Stimulated activated CD4-positive, alpha-beta T cell treated with anti-CD3 and anti-CD28 coated beads, Interleukin-2, amount 100 ng/mL, for 48 hours (primary cell): ENCODE results near the gene WDR59.
"Not testable (repeated sequence)": the region's sequence is repeated elsewhere in the genome, so short reads cannot be mapped to it uniquely, and the experiment has no call there.

Experiments used
- DNase-seq, 2 donors: peaks; one replicate each; pipeline ENCODE4 v3.0.0-alpha.2; 2020

The WDR59 gene

DNA sequence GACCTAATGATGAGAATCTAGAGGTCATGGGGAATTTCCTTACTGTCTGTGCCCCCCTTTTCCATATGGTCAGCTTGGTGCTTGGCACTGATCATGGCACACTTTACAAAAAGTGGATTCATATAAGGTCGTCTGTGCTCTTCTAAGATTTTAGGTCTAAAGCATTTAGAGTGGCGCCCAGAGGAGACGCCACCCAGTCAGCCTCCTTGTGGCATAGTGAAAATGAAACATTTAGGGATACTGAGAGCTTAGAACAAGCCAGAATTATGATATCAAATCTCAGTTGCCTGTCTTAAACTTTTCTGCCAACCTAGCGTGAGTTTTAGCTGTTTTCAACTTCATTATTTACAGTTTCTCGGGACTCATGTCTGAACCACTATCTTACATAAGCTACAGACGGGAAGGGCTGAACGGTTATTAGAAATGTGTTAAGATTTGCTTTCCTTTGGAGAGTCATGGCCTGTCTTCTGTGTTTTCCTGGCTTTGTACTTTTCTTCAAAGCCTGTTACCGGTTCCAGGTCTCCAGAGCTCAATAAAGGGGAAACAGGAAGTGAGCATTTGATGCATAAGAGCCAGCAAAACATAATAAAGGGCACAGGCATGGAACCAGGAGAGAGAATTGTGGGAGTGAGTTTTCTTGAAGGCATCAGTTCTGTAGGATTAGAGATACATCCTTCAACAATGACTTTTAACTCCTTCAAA, 27.6 kb upstream of the WDR59 start:
- DNase-seq: no peak

DNA sequence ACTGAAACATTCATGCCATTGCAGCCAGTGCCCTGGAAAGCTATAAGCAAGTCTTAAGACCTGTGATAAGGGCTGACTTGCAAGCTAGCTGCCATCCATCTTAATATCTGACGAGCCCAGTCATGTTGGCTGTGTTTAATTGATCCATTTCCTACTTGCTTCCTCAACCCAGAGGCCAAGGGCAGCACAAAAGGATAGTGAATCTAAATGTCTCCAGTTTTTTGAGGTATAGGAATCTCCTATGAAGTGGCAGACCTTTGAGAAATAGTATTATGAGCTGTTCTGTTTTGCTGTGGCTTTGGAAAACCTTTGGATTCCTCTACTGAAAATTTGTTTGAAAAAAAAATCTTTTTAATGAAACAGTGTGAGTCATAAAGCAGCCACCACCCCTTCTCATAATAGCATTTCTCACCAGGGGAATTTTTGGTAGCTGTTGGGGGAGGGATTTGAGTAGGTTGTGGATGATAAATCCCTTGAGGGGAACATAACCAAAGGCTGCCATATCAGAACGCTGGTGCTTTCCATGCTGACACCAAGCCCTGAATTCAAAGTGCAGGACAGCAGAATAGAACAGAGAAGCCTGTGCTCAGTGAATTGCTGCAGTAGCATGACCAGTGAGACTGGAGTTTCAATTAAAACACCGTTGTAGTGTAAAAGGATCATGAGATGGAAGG, 26.8 kb upstream of the WDR59 start:
- peak; percentile 37 to 47 for DNase-seq

DNA sequence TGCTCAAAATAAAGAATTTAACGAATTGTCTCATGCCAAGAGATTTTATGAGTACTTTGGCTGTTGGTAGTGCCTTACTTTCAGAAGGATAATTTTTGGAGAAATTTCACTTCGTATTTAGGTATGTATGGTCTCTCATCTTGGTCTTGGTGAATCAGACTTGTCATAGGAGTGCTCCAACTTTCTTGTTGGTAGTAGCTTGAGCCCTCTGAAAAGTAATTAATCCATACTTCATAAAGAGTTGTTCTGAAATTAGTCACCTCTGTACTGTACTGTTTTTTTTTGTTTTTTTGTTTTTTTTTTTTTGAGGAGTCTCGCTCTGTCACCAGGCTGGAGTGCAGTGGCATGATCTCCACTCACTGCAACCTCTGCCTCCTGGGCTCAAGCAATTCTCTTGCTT, 25.5 kb upstream of the WDR59 start:
- no peak for DNase-seq

DNA sequence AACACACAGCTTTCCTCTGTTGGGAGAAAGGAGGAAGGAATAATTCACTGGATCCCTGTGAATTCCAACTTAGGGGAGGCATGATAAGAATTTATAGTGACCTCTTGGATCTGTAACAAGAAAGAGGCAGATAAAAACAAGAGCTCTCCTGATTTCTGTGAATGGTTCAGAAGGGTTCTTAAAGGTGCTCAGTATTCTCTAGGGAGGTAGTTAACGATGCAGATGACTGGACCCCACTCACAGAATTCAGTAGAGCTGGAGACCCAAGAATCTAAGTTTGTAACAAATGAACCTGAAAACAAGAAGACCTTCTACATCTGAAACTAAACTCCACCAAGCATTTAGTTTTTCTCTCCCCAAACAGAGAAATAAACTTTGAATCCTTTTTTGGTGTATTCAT, 22.5 kb upstream of the WDR59 start:
- DNase-seq: no peak

DNA sequence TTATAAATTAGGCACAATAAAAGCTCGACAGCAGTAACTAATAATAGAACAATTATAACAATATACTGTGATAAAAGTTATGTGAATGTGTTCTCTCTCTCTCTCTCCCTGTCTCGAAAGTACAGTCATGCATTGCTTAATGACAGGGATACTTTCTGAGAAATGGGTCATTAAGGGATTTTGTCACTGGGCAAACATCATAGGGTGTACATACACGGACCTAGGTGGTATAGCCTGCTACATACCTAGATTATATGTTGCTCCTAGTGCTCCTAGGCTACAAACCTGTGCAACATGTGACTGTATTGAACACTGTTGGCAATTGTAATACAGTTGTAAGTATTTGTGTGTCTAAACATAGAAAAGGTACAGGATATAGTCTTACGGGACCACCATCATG, 20.8 kb upstream of the WDR59 start:
- DNase-seq: no peak

DNA sequence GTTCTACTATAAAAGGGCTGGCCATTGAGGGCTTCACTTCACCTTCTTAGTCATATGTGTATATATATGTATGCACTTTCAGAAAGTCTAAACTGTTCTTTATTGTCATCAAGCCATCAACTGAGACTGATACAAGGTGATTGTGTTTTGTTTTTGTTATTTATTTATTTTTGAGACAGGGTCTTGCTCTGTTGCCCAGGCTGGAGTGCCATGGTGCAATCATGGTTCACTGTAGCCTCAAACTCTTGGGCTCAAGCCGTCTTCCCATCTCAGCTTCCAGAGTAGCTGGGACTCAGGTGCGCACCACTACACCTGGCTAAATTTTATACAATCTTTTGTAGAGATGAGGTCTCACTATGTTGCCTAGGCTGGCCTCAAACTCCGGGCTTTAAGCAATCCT, 19.5 kb upstream of the WDR59 start:
- no peak for DNase-seq

DNA sequence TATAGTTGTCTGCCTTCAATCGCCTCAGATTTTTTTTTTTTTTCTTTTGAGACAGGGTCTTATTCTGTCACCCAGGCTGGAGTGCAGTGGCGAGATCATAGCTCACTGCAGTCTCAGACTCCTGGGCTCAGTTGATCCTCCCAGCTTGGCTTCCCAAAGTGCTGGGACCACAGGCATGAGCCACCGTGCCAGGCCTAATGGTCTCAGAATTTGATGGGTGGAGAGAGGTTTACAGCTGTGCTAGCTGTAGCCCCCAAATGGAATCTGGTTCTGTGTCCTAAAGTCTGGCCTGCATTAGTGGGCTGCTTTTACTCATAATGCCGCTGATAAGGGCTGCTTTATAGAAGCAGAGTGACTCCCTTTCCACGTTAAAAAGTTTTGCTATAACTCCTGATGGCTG, 19.0 kb upstream of the WDR59 start:
- no peak for DNase-seq

DNA sequence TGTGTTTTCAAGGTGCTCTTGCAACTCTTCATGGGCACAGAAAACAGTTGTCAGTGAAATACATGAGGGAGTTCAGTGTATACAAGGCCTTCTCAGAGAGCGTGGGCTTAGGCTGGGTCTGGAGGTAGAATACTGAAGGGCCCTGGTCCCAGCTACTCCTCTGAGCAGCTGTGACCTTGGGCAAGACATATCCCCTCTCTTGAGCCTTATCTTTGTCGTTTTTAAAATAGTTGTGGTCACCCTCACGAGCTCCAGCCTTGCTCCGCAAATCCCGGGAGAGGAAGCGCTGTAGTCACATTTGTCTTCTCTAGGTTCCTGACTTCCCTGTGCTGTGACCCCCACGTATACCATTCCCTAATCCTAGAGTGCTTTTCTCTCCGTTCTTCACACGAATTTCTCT, 17.6 kb upstream of the WDR59 start:
- DNase-seq: no peak

DNA sequence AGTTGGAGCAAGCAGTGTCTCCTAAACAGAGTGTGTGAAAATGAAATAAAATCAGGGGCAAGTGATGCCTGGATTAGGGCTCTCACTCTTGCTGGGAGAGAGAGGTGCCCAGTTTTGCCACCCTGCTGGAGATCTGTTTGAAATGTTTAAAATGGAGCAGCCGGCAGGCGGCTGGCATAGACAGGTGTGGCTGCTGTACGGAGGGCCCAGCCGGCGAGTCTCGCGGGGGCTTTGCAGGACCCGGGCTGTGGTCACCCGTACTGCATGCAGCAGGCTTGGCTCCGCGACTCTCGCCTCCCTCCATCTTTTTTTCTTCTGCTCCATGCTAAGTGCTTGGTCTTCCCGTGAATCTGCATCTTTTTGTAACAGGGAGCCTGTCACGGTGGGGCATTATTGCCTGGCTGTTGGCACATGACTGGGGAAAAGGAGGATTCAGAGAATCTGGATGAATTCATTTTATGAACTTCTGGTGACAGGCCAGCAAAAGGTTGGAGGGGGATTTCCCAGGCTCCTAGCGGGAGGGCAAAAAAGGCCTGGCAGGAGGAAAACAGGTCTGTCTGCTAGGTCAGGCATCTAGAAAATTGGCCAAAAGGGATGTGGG, 15.7 kb upstream of the WDR59 start:
- no peak for DNase-seq

DNA sequence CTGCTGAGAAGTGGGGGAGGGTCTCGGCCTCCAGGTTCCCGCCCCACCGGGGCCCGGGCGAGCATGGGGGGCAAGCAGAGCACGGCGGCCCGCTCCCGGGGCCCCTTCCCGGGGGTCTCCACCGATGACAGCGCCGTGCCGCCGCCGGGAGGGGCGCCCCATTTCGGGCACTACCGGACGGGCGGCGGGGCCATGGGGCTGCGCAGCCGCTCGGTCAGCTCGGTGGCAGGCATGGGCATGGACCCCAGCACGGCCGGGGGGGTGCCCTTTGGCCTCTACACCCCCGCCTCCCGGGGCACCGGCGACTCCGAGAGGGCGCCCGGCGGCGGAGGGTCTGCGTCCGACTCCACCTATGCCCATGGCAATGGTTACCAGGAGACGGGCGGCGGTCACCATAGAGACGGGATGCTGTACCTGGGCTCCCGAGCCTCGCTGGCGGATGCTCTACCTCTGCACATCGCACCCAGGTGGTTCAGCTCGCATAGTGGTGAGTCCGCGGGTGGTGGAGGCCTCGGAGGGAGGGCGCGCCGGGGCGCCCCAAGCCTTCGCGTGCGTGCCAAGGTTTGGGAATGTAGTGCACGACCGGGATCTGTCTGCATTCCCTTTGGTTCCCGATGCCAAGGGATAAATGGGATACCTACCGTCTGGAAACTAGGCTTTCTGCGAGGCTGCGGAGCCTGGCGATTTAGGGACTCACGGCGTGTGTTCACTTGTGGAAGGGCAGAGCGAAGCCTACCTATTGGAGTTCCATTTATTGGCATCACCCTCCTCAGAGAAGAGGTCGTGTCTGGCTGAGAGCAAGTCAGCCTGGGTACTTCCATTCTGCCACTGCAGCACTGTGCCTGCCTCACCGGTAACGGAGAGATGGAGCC, 14.9 kb upstream of the WDR59 start:
- peak in 1 of 2 donors; percentile 46 for DNase-seq

DNA sequence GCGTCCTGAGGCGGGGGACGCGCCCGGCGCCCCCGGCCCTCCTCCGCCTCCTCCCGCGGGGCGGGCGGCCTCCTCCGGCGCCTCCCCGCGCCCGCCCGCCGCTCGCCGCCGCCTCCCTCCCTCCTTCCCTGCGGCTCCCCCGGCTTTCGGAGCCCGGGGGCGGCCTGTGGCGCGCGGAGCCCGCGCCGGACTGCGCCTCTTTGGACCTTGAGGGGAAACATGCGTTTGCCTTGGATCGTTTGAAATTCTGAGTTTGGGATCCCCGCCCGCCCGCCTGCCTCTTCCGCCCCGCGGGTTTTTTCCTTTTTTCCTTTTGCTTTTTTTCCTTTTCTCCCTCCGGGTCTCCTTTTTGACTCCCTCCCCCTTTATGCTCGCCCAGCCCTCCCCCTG, 14.3 kb upstream of the WDR59 start:
- DNase-seq: no peak

DNA sequence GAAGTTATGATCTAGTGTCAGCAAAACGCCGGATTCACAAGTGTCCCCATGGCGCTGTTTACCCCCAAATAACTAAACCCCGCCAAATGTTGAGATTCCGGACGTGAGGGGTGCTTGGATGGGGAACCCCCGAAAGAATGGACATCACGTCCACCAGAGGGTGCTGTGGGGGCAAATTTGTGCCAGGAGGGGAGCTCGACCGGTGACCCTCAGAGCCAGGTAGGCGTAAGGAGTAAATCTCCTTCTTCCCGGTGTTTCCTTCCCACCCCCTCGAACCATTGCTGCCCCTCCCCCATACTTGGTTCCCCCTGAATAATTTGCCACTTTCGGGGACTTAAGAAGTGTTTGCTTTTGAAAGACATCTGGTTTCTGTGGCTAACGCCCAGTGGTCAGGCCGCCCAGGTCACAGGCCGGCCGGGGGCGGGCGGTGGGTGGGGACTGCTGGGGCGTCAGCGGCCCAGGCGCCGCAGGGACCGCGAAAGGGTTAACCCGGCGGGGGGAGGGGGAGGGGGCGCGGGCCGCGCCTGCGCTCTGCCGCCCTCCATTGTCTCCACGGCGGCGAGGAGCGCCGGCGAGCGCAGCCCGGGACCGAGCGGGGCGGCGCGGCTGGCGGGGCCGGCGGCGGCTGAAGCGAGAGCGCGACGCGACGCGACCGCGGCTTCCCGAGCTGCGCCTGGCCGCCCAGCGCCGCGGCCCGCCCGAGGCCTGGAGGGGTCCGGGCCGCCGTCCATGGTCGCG, 13.7 kb upstream of the WDR59 start, which contains the start of gene ZNRF1:
Gene ZNRF1 (plus strand): TSS at position 544 of the 738 bp plus-strand sequence. CDS start 648 bp downstream, outside the sequence.
- peak; percentile 83 to 84 for DNase-seq

DNA sequence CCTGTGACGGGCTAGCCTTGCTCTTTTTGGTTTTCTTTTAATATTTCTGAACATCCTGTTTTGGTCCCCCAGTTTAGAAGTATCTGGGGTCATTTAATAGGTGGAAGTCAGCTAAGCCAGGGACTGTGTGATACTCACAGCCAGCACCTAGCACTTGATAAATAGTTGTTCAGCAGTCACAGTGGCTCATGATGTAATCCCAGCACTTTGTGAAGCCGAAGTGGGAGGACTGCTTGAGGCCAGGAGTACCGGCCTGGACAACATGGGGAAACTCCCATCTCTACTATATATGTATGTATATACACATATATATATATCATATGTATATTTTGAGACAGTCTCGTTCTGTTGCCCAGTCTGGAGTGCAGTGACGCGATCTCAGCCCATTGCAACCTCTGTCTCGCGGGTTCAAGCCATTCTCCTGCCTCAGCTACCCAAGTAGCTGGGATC, 12.1 kb upstream of the WDR59 start:
- no peak for DNase-seq

DNA sequence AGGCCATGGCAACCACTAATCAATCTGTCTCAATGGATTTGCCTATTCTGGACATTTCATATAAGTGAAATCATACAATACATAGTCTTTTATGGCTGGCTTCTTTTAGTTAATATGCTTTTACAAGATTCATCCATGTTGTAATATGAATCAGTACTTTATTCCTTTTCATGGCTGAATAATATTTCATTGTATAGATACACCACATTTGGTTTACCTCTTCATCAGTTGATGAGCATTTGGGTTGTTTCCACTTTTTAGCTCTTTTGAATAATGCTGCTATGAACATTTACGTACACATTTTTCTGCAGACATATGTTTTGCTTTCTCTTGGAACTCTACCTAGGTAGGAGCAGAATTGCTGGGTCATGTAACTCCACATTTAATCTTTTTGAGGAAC, 11.1 kb upstream of the WDR59 start:
- no peak for DNase-seq

DNA sequence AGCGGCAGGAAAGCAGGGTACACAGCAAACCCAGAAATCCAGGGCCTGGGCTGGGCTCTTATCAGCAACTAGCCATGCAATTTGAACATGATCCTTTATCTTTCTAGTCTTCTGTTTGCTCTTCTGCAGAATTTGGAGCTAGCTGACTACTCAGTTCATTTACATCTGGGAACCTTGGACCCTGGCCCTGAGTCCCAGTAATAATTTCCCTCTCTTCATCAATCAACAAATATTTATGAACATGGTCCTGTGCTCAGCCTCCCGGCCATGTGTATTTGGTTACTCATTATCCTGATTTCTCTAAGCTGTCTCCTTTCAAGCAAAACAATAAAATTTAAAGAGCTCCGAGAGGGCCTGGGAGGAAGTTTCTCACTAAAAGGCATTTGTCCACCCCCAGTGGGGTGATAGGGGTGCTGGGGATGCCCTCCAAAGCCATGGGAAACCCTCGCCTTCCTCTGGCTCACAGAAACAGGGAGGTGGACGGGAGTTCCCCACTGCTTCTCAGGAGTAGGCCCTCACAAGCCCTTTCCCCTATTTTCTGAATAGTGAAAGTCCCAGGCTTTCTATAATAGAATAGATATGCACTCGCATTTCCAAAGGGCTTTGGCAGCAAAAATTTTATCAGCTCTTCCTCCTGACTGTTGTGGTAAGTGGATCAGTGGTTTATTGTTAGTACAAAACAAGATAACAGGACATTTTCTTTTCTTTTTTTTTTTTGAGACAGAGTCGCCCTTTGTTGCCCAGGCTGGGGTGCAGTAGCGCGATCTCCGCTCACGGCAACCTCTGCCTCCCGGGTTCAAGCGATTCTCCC, 6.9 kb upstream of the WDR59 start:
- no peak for DNase-seq

DNA sequence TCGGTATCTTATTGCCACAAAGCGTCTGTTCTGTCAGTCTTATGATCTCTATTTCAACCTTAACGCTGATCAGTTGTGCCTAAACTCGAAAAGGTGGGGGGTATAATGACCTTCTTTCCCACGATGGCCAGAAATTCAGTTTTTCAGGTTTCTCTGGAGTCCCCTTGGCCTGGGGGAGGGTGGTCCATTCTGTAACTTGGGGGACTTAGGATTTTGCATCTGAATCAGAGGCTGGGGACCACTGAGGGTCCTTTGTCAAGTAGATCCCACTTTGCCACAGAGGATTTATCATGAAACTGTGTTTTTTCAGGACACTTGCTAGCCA, 6.3 kb upstream of the WDR59 start:
- no peak for DNase-seq

DNA sequence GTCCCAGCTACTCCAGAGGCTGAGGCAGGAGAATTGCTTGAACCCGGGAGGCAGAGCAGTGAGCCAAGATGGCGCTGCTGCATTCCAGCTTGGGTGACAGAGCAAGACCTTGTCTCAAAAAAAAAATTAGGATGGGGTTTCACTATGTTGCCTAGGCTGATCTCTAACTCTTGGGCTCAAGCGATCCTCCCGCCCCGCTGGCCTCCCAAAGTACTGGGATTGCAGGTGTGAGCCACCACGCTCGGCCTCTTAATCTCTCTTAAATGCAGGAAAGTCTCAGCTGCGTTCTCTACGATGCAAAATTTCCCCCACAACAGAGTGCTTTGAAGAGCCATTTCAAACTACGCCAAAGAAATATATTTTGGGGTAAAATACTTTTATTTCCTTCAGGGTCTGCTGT, 5.9 kb upstream of the WDR59 start:
- no peak for DNase-seq

DNA sequence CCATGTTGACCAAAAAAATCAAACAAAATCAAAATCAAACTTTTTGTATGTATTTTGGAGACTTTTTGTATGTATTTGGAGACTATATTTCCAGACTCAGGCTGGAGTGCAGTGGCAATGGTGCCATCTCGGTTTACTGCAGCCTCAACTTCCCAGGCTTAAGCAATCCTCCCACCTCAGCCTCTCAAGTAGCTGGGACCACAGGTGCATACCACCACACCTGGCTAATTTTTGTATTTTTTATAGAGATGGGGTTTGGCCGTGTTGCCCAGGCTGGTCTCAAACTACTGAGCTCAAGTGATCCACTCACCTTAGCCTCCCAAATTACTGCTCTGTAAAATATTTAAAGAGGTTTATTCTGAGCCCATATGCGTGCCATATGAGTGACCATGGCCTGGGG, 4.9 kb upstream of the WDR59 start:
- not testable (repeated sequence) for DNase-seq

DNA sequence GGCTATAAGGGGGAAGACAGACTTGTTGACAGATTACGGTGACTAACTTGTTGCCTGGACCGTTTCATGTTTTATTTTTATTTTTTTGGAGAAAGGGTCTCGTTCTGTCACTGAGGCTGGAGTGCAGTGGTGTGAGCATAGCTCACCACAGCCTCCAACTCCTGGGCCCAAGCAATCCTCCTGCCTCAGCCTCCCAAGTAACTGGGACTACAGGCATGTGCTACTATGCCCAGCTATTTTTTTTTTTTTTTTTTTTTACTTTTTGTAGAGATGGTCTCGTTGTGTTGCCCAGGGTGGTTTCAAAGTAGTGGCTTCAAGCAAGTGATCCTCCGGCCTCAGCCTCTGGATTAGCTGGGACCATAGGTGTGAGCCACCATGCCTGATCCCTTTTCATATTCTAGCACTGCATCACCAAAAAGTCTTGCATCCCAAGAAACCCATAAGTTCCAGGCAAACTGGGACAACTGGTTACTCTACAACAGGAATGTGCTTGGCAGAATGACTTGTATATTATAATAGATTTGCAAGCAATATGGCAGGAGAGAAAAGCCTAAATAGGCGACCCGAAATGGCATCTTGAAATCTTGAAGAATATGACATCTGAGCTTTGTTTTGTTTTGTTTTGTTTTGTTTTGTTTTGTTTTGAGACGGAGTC, 2.2 kb upstream of the WDR59 start:
- DNase-seq: no peak

DNA sequence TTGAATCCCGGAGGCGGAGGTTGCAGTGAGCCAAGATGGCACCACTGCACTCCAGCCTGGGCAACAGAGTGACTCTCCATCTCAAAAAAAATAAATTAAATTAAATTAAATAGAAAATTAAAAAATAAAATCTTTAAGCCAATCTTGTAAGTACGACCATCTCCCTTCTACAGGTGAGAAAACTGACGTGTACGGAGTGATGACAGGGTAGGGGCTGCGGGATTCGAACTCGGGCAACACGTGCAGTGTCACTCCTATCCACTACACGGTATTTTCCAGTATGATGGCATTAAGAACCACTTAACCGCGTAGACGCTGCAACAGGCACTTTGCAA, 762 bp downstream of the WDR59 start:
- no peak for DNase-seq

DNA sequence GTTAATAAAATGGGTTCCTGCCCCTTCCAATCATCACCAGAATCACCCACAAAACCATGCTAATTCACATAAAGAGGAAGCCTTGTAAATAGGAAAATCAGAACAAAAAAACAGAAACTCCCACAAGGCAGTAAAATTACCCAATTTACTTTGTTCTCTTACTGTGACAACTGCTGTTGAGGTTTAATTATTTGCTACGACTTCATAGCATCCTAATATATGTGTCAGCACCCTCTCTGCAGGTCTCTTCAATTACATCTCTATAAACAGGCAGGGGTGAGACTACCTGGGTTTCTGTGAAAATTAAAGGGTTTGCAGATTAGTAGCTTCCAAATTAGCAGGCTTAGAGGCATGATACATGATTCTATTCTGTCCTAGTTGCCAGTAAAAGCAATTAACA, 2.7 kb downstream of the WDR59 start:
- DNase-seq: no peak
